LoVo (cell line): ENCODE measurements around the gene OCA2.
"Not testable (repeated sequence)": the region's sequence is repeated elsewhere in the genome, so short reads cannot be mapped to it uniquely, and the experiment has no call there.

Experiments used
- DNase-seq: peaks from one replicate; pipeline ENCODE4 v3.0.0-alpha.2; 2016; ENCODE audit warnings: low spot score

OCA2 gene

GRCh38 chr15:28001641-28002040 is 97.5 kb downstream of the OCA2 start:
- no peak for DNase-seq

- DNase-seq, result no peak
These were observed 104.9 kb downstream of the OCA2 start for GRCh38 chr15:27993996-27994780.

- DNase-seq, result no peak
These were observed 105.6 kb downstream of the OCA2 start for GRCh38 chr15:27993544-27993943.

GRCh38 chr15:27990521-27991515 is 108.3 kb downstream of the OCA2 start:
- DNase-seq, result no peak

GRCh38 chr15:27989838-27990237 is 109.3 kb downstream of the OCA2 start:
- no peak for DNase-seq

GRCh38 chr15:27989427-27989826 is 109.7 kb downstream of the OCA2 start:
- DNase-seq, result no peak

GRCh38 chr15:27985099-27985498 is 114.0 kb downstream of the OCA2 start:
- DNase-seq, result no peak

GRCh38 chr15:27983496-27983895 is 115.6 kb downstream of the OCA2 start:
- DNase-seq, result no peak

- DNase-seq, result no peak
These were observed 121.4 kb downstream of the OCA2 start for GRCh38 chr15:27977696-27978095.

GRCh38 chr15:27973886-27974285 is 125.2 kb downstream of the OCA2 start:
- no peak for DNase-seq

- no peak for DNase-seq
These were observed 128.3 kb downstream of the OCA2 start for GRCh38 chr15:27970661-27971392.

- DNase-seq, result no peak
These were observed 131.6 kb downstream of the OCA2 start for GRCh38 chr15:27967541-27967940.

- no peak for DNase-seq
These were observed 133.6 kb downstream of the OCA2 start for GRCh38 chr15:27965546-27965945.

GRCh38 chr15:27961801-27962200 is 137.3 kb downstream of the OCA2 start:
- DNase-seq, result no peak

- no peak for DNase-seq
These were observed 140.1 kb downstream of the OCA2 start for GRCh38 chr15:27958911-27959578.

- DNase-seq, result no peak
These were observed 142.8 kb downstream of the OCA2 start for GRCh38 chr15:27956285-27956684.

GRCh38 chr15:27955087-27955486 is 144.0 kb downstream of the OCA2 start:
- no peak for DNase-seq

- DNase-seq, result not testable (repeated sequence)
These were observed 146.5 kb downstream of the OCA2 start for GRCh38 chr15:27952593-27952992.

- no peak for DNase-seq
These were observed 147.8 kb downstream of the OCA2 start for GRCh38 chr15:27951191-27951890.

- DNase-seq, result no peak
These were observed 150.0 kb downstream of the OCA2 start for GRCh38 chr15:27949089-27949488.

GRCh38 chr15:27939246-27939645 is 159.9 kb downstream of the OCA2 start:
- no peak for DNase-seq
